Tibial nerve (tissue), 4 donors: ENCODE measurements around the gene RBFOX1.

Experiments used
- EP300 ChIP-seq, 2 donors: sonication (generic); formaldehyde crosslinking; IDR thresholded peaks; one replicate each; pipeline ENCODE4 v1.6.1; 2017; ENCODE audit warnings: antibody characterized with exemption in 2 of 2, mild to moderate bottlenecking in 1 of 2
- POLR2A ChIP-seq, 2 donors: fragments of 450-650 bp; IDR thresholded peaks; one replicate each; pipeline ENCODE4 v1.6.1; 2017; ENCODE audit warnings: antibody characterized with exemption in 2 of 2, mild to moderate bottlenecking in 2 of 2, moderate library complexity in 2 of 2
- TF ChIP-seq, protein P1 (sequence below), 5 experiments: fragments of 200-600 bp in 3 of 5; fragments of 450-650 bp in 2 of 5; sonication (generic) in 3 of 5; IDR thresholded peaks; one replicate each; pipeline ENCODE4 v1.5.1; 2016 to 2019; ENCODE audit warnings: antibody characterized with exemption in 5 of 5, mild to moderate bottlenecking in 3 of 5, moderate library complexity in 2 of 5

DNA sequence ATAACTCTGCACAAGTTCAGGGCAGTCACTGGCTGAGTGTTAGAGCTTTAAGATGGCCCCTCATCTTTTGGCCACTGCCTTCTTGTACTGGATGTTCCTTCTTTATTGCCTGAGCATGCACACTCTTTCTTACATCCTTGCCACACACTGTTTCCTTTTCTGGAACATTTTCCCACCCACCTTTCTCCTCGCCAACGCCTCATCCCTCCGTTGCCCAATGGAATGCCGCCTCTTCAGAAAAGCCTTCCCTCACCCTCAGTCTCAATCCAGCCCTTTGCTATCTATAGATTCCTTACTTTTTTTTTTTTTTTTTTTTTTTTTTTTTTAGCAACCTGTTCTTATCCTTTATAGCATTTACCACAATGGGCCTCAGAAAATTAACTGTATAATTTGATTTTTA, 47.9 kb upstream of the RBFOX1 start:
- TF ChIP-seq, protein P1, sequence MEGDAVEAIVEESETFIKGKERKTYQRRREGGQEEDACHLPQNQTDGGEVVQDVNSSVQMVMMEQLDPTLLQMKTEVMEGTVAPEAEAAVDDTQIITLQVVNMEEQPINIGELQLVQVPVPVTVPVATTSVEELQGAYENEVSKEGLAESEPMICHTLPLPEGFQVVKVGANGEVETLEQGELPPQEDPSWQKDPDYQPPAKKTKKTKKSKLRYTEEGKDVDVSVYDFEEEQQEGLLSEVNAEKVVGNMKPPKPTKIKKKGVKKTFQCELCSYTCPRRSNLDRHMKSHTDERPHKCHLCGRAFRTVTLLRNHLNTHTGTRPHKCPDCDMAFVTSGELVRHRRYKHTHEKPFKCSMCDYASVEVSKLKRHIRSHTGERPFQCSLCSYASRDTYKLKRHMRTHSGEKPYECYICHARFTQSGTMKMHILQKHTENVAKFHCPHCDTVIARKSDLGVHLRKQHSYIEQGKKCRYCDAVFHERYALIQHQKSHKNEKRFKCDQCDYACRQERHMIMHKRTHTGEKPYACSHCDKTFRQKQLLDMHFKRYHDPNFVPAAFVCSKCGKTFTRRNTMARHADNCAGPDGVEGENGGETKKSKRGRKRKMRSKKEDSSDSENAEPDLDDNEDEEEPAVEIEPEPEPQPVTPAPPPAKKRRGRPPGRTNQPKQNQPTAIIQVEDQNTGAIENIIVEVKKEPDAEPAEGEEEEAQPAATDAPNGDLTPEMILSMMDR (IDR thresholded peaks at IDR 0.05) = no peak
- TF ChIP-seq POLR2A (IDR thresholded peaks at IDR 0.05) (no peak), EP300 (IDR thresholded peaks at IDR 0.05) (no peak)
